HEK293 (cell line): ENCODE data around the gene C12orf57.

Source experiments
- CTCF ChIA-PET: fragments of 350-600 bp; formaldehyde crosslinking; extraction: SDS; loops from one replicate; lab custom pipeline; 2021; ENCODE audit warnings: antibody characterized with exemption; lab: Yijun Ruan, JAX
- POLR2A ChIA-PET: fragments of 300-600 bp; formaldehyde crosslinking; extraction: SDS; loops from one replicate; lab custom pipeline; 2020; ENCODE audit warnings: antibody characterized with exemption, inconsistent platforms; lab: Yijun Ruan, JAX
- H3K27ac ChIP-seq: fragments of 200-500 bp; sonication (Bioruptor generic); 2 replicates; pipeline ENCODE4 v1.5.1; 2014; ENCODE audit warnings: low read depth, low read length, control low read depth, inconsistent platforms; ENCODE audit errors: extremely low read depth
- H3K36me3 ChIP-seq, 2 experiments: fragments of 200-500 bp in 1 of 2; sonication (Bioruptor generic) in 1 of 2; 1 replicate in 1 of 2; 2 replicates in 1 of 2; pipeline ENCODE4 v1.5.1; 2014 to 2017; ENCODE audit warnings: inconsistent platforms in 2 of 2, low read length in 2 of 2; ENCODE audit not compliant: control insufficient read depth in 2 of 2, insufficient read depth in 1 of 2
- H3K4me1 ChIP-seq: fragments of 200-500 bp; sonication (Bioruptor generic); 2 replicates; pipeline ENCODE4 v1.5.1; 2014; ENCODE audit warnings: mild to moderate bottlenecking, low read length, inconsistent platforms; ENCODE audit not compliant: control insufficient read depth, insufficient read depth
- H3K4me3 ChIP-seq: 2 replicates; pipeline ENCODE4 v1.5.1; 2011; ENCODE audit warnings: low read depth, mild to moderate bottlenecking, control low read depth, low read length, moderate library complexity
- H3K9me3 ChIP-seq: fragments of 200-500 bp; sonication (Bioruptor generic); 2 replicates; pipeline ENCODE4 v1.5.1; 2014; ENCODE audit warnings: low read depth, low read length, inconsistent platforms; ENCODE audit not compliant: control insufficient read depth, insufficient read depth
- GLIS1 ChIP-seq: fragments of 450-650 bp; formaldehyde crosslinking; IDR thresholded peaks from 2 replicates; pipeline ENCODE4 v1.5.1; 2016; ENCODE audit warnings: missing biosample characterization, missing genetic modification characterization
- MYNN ChIP-seq: fragments of 450-650 bp; formaldehyde crosslinking; IDR thresholded peaks from 2 replicates; pipeline ENCODE4 v1.5.1; 2016; ENCODE audit warnings: missing biosample characterization, missing genetic modification characterization, borderline replicate concordance
- REPIN1 ChIP-seq: fragments of 450-650 bp; formaldehyde crosslinking; IDR thresholded peaks from 2 replicates; pipeline ENCODE4 v1.5.1; 2017; ENCODE audit warnings: missing biosample characterization, missing genetic modification characterization, low read depth
- SP3 ChIP-seq: fragments of 450-650 bp; formaldehyde crosslinking; IDR thresholded peaks from 2 replicates; pipeline ENCODE4 v1.5.1; 2016; ENCODE audit warnings: missing biosample characterization, missing genetic modification characterization
- ZFHX2 ChIP-seq: fragments of 450-650 bp; formaldehyde crosslinking; conservative IDR thresholded peaks from 2 replicates; pipeline ENCODE4 v1.5.1; 2016; ENCODE audit warnings: missing biosample characterization, missing genetic modification characterization
- ZNF169 ChIP-seq: fragments of 450-650 bp; formaldehyde crosslinking; IDR thresholded peaks from 2 replicates; pipeline ENCODE4 v1.5.1; 2016; ENCODE audit warnings: missing biosample characterization, missing genetic modification characterization
- ZNF19 ChIP-seq: fragments of 450-650 bp; formaldehyde crosslinking; IDR thresholded peaks from 2 replicates; pipeline ENCODE4; 2016; ENCODE audit warnings: missing biosample characterization, missing genetic modification characterization, low read depth
- ZNF248 ChIP-seq: fragments of 450-650 bp; formaldehyde crosslinking; IDR thresholded peaks from 2 replicates; pipeline ENCODE4 v1.5.1; 2017; ENCODE audit warnings: missing biosample characterization, missing genetic modification characterization
- ZNF280D ChIP-seq: fragments of 450-650 bp; formaldehyde crosslinking; IDR thresholded peaks from 2 replicates; pipeline ENCODE4 v1.5.1; 2016; ENCODE audit warnings: missing biosample characterization, missing genetic modification characterization
- ZNF433 ChIP-seq: fragments of 450-650 bp; formaldehyde crosslinking; IDR thresholded peaks from 2 replicates; pipeline ENCODE4 v1.5.1; 2016; ENCODE audit warnings: missing biosample characterization, missing genetic modification characterization, low read depth
- ZNF48 ChIP-seq: fragments of 450-650 bp; formaldehyde crosslinking; IDR thresholded peaks from 2 replicates; pipeline ENCODE4 v1.5.1; 2016; ENCODE audit warnings: missing biosample characterization, missing genetic modification characterization
- ZNF529 ChIP-seq: fragments of 450-650 bp; formaldehyde crosslinking; IDR thresholded peaks from 2 replicates; pipeline ENCODE4 v1.5.1; 2017; ENCODE audit warnings: missing genetic modification characterization, missing biosample characterization; ENCODE audit not compliant: insufficient replicate concordance
- ZNF558 ChIP-seq: fragments of 450-650 bp; formaldehyde crosslinking; IDR thresholded peaks from 2 replicates; pipeline ENCODE4 v1.5.1; 2016; ENCODE audit warnings: missing biosample characterization, missing genetic modification characterization
- ZNF596 ChIP-seq: fragments of 450-650 bp; IDR thresholded peaks from 2 replicates; pipeline ENCODE4 v1.5.0; 2018; ENCODE audit warnings: missing biosample characterization, mild to moderate bottlenecking, missing genetic modification characterization, moderate library complexity
- ZNF623 ChIP-seq: fragments of 450-650 bp; formaldehyde crosslinking; IDR thresholded peaks from 2 replicates; pipeline ENCODE4 v1.5.1; 2016; ENCODE audit warnings: missing biosample characterization, missing genetic modification characterization
- ZNF664 ChIP-seq: fragments of 450-650 bp; formaldehyde crosslinking; IDR thresholded peaks from 2 replicates; pipeline ENCODE4 v1.5.1; 2016; ENCODE audit warnings: missing biosample characterization, missing genetic modification characterization
- ZNF707 ChIP-seq: fragments of 450-650 bp; formaldehyde crosslinking; IDR thresholded peaks from 2 replicates; pipeline ENCODE4 v1.5.1; 2016; ENCODE audit warnings: missing biosample characterization, missing genetic modification characterization
- ZSCAN4 ChIP-seq: fragments of 450-650 bp; formaldehyde crosslinking; IDR thresholded peaks from 2 replicates; pipeline ENCODE4 v1.5.1; 2017; ENCODE audit warnings: missing biosample characterization, missing genetic modification characterization
- TF ChIP-seq, protein P1 (sequence below): fragments of 450-650 bp; formaldehyde crosslinking; IDR thresholded peaks from 2 replicates; pipeline ENCODE4 v1.5.0; 2017; ENCODE audit warnings: missing biosample characterization, missing genetic modification characterization, borderline replicate concordance

The C12orf57 gene

GRCh38 chr12:6917491-6918231, 26.2 kb upstream of the C12orf57 start:
- POLR2A ChIA-PET = interaction anchor here (0.9 to 1.2 kb wide), 4 partner anchors 7 to 45 kb away, joined by 3 to 4 read pairs (median 3); no protein-coding TSS in a partner anchor
- Histone ChIP-seq H3K9me3 (no peaks in the 10 kb centered on the region), H3K27ac (no peak overlapping the region), H3K4me3 (no peak overlapping the region), H3K36me3 (peaks cover 23 to 53% of the 10 kb centered on the region in 2 experiments), H3K4me1 (peaks cover 7% of the 10 kb centered on the region)
- TF ChIP-seq ZNF433 (tag by site-specific recombination) (no peak), ZNF280D (tag by site-specific recombination) (no peak), ZNF664 (no peak), ZNF707 (no peak), REPIN1 (tag by site-specific recombination) (no peak), MYNN (tag by site-specific recombination) (no peak), ZNF19 (tag by site-specific recombination) (no peak), ZNF248 (tag by site-specific recombination) (no peak), SP3 (tag by site-specific recombination) (no peak), ZNF558 (tag by site-specific recombination) (no peak), ZNF529 (no peak), ZNF48 (no peak), ZFHX2 (no peak)
- CTCF ChIA-PET = interaction anchor here (0.5 to 1.1 kb wide), 5 partner anchors 8 to 197 kb away, joined by 3 to 4 read pairs (median 3); no protein-coding TSS in a partner anchor

- peaks cover 6% of the 10 kb centered on the region for H3K4me1 ChIP-seq
- POLR2A ChIA-PET = interaction anchor here (0.9 kb wide), 1 partner anchor 18 kb away, joined by 4 read pairs; no protein-coding TSS in a partner anchor
- 0 out of 2 replicates have a peak overlapping the region, but pooled peaks have one; percentile 11 for H3K27ac ChIP-seq
- CTCF ChIA-PET = interaction anchor here (0.6 to 1.5 kb wide), 7 partner anchors 19 to 1138 kb away, joined by 3 to 7 read pairs (median 4); partner anchors contain the start of gene PTPN6
- no peaks in the 10 kb centered on the region for H3K9me3 ChIP-seq
- peaks cover 23 to 67% of the 10 kb centered on the region in 2 experiments for H3K36me3 ChIP-seq
- no peak overlapping the region for H3K4me3 ChIP-seq
- TF ChIP-seq GLIS1 (tag by site-specific recombination) (peak; percentile 50), ZNF596 (tag by site-specific recombination) (no peak), ZNF169 (no peak), ZSCAN4 (no peak), ZNF623 (no peak)
- TF ChIP-seq, protein P1, sequence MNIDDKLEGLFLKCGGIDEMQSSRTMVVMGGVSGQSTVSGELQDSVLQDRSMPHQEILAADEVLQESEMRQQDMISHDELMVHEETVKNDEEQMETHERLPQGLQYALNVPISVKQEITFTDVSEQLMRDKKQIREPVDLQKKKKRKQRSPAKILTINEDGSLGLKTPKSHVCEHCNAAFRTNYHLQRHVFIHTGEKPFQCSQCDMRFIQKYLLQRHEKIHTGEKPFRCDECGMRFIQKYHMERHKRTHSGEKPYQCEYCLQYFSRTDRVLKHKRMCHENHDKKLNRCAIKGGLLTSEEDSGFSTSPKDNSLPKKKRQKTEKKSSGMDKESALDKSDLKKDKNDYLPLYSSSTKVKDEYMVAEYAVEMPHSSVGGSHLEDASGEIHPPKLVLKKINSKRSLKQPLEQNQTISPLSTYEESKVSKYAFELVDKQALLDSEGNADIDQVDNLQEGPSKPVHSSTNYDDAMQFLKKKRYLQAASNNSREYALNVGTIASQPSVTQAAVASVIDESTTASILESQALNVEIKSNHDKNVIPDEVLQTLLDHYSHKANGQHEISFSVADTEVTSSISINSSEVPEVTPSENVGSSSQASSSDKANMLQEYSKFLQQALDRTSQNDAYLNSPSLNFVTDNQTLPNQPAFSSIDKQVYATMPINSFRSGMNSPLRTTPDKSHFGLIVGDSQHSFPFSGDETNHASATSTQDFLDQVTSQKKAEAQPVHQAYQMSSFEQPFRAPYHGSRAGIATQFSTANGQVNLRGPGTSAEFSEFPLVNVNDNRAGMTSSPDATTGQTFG = no peak
Observed at GRCh38 chr12:6919588-6919987, 24.2 kb upstream of the C12orf57 start.
